ENCODE results near the gene C10orf95. TPM values are rescaled to one million over a fixed set of nuclear protein-coding genes. Genes with fewer than 3 reads are reported as not detected.
A peak's percentile ranks its signal among the peaks of the same experiment; 100 is the strongest.

C10orf95 gene
- polyA plus RNA-seq, 1 of the 3 experiments (the other 2 are of a cell fraction): 0.07 TPM

GRCh38 chr10:102461187-102462054 is 10.1 kb upstream of the C10orf95 start:
- Histone ChIP-seq H2AFZ (ENCODE audit: low read depth) (peak overlapping the region; percentile 81), H3K9me3 (no peaks in the 10 kb centered on the region), H3K79me2 (ENCODE audit: insufficient read depth) (no peaks in the 10 kb centered on the region), H3K27me3 (ENCODE audit: insufficient read depth) (no peaks in the 10 kb centered on the region), H3K36me3 (replicated peaks in 1 of 2; ENCODE audit: control insufficient read depth in 1 of 2, insufficient read depth in 2 of 2, low read length in 1 of 2) (no peaks in the 10 kb centered on the region), H3K4me3 (ENCODE audit: low read depth in 2 of 2, low read length in 1 of 2) (peak overlapping the region; percentile 55 to 74), H3K4me2 (peak overlapping the region; percentile 94), H4K20me1 (ENCODE audit: insufficient read depth) (no peaks in the 10 kb centered on the region), H3K4me1 (ENCODE audit: control insufficient read depth in 1 of 2, insufficient read depth in 2 of 2, low read depth in 1 of 2, low read length in 1 of 2) (peaks cover 0 to 10% of the 10 kb centered on the region in 2 experiments; a peak in 1 of 4 replicates), H3F3A (replicated peaks; ENCODE audit: insufficient read depth) (peaks cover 5% of the 10 kb centered on the region), H3K27ac (ENCODE audit: low read depth in 2 of 2, low read length in 1 of 2) (peak overlapping the region in 1 of 2 experiments; percentile 58; a peak in 1 of 4 replicates), H3K9ac (peak overlapping the region; percentile 52), H3K9me2 (no peaks in the 10 kb centered on the region)
- 2% methylated on average over 38 of the region's 54 CpGs for WGBS (ENCODE audit: low lambda C conversion rate)
- TF ChIP-seq CHD2 (IDR thresholded peaks at IDR 0.05; ENCODE audit: low read length, partially characterized antibody) (peak; percentile 29), MXI1 (IDR thresholded peaks at IDR 0.05; ENCODE audit: low read depth, low read length) (peak; percentile 54; the same call in 1 of the 2 replicates), TEAD4 (IDR thresholded peaks at IDR 0.05; ENCODE audit: borderline replicate concordance, insufficient read depth) (no peak), NRF1 (IDR thresholded peaks at IDR 0.05; ENCODE audit: low read depth, low read length) (peak; percentile 76), YY1 (IDR thresholded peaks at IDR 0.05; ENCODE audit: low read depth) (peak; percentile 99), GATA2 (CRISPR knock-in tag; IDR thresholded peaks at IDR 0.05) (no peak), TAF1 (IDR thresholded peaks at IDR 0.05; ENCODE audit: borderline replicate concordance, low read depth, low read length) (peak; percentile 78), USF1 (IDR thresholded peaks at IDR 0.05; ENCODE audit: borderline replicate concordance, low read depth) (peak; percentile 91), REST (IDR thresholded peaks at IDR 0.05; ENCODE audit: low read depth, low read length) (peak; percentile 85), POLR2AphosphoS5 (IDR thresholded peaks at IDR 0.05; ENCODE audit: low read depth, low read length) (0 out of 2 replicates have a peak, but pooled peaks have one; percentile 23), MAX (IDR thresholded peaks at IDR 0.05; ENCODE audit: low read depth) (peak; percentile 52; the same call in 1 of the 2 replicates), GABPA (IDR thresholded peaks at IDR 0.05; ENCODE audit: low read depth) (peak; percentile 30; the same call in 1 of the 2 replicates), IRF3 (IDR thresholded peaks at IDR 0.05; ENCODE audit: low read depth, low read length) (no peak), USF2 (IDR thresholded peaks at IDR 0.05; ENCODE audit: borderline replicate concordance, low read depth, low read length) (peak; percentile 50; the same call in 1 of the 2 replicates)
- peak; percentile 99 for DNase-seq
- POLR2A ChIA-PET: interaction anchor here (0.6 to 2.8 kb wide), 7 partner anchors 10 to 41 kb away, joined by 3 to 27 read pairs (median 4); partner anchors contain the start of genes C10orf95, CUEDC2 and FBXL15
- CTCF ChIA-PET: interaction anchor here (0.7 to 3.9 kb wide), 16 partner anchors 9 to 1468 kb away, joined by 3 to 27 read pairs (median 4); partner anchors contain the start of genes C10orf95 and CUEDC2

Data from SK-N-SH (cell line).